ENCODE results near the gene DNAH11.

- TF ChIP-seq CTCF (conservative IDR thresholded peaks at IDR 0.05 in 1 of 2, IDR thresholded peaks at IDR 0.05 in 1 of 2; ENCODE audit: low read depth in 1 of 2, low read length in 2 of 2) (no peak), EZH2 (IDR thresholded peaks at IDR 0.05; ENCODE audit: low read length, missing control alignments) (no peak)
Measured at GRCh38 chr7:21550821-21551531, 8.1 kb downstream of the DNAH11 start.

All from fibroblast of lung (primary cell).